Measurements from ENCODE around the gene ALK. TPM values are rescaled to one million over a fixed set of nuclear protein-coding genes. Genes with fewer than 3 reads are reported as not detected.

The ALK gene
- total and polyA plus RNA-seq, 10 of the 15 experiments (the other 5 are each of a cell fraction or from before 2014, with no cell fraction given): 0.11 TPM; not detected in 9

DNA sequence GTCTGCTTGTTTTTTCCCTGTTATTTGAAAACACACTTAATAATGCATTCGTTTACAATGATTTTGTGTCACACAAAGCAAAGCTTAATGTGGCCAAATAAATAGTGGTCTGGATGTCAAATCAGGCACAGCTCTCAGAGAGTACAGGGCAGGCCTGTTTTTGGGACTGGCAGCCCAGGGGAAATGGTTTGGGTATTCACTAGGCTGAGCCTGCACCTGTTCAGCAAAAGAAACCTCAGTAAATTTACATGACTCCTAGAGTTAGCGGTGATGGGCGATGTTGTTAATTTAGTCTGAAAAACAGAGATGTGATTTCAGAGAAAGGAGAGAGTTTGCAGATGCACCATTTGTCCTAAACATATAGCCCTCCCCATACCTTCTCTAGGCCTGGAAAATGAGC lies 197.1 kb downstream of the ALK start:
- H3K27me3 ChIP-seq (replicated peaks in 1 of 2; ENCODE audit: control insufficient read depth in 2 of 2, insufficient read depth in 2 of 2, low read length in 1 of 2): no peaks in the 10 kb centered on the region
- SMC1A ChIA-PET (ENCODE audit: uncharacterized antibody, unreplicated experiment): interaction anchor here (0.7 to 2.8 kb wide), 5 partner anchors 24 to 92 kb away, joined by 3 to 11 read pairs (median 3); no protein-coding TSS in a partner anchor
- H3K4me3 ChIP-seq: no peak overlapping the region
- H3K9ac ChIP-seq (ENCODE audit: control insufficient read depth, insufficient read depth, low read length): no peak overlapping the region
- no peak overlapping the region for H2AFZ ChIP-seq (ENCODE audit: control insufficient read depth, low read depth, low read length)
- DNase-seq (ENCODE audit: low read depth, low spot score) (no peak), FAIRE-seq (no peak), ATAC-seq (peak; percentile 41)
- H3K4me1 ChIP-seq (ENCODE audit: control insufficient read depth, insufficient read depth, low read length): no peaks in the 10 kb centered on the region; the same call in 1 of the 2 replicates
- WGBS (ENCODE audit: insufficient coverage, insufficient replicate concordance, low lambda C conversion rate, missing lambda C conversion rate): 20% methylated on average over 3 of the region's 3 CpGs
- no peaks in the 10 kb centered on the region for H3K36me3 ChIP-seq (ENCODE audit: control insufficient read depth in 2 of 2, insufficient read depth in 2 of 2, low read length in 1 of 2)
- CTCF ChIA-PET: interaction anchor here (0.9 kb wide), 1 partner anchor 20 kb away, joined by 3 read pairs; no protein-coding TSS in a partner anchor
- no TSS peak for BruUV-seq (replicated peaks)
- H3K79me2 ChIP-seq (ENCODE audit: control insufficient read depth, insufficient read depth, low read length): no peaks in the 10 kb centered on the region
- no peaks in the 10 kb centered on the region for H3K9me3 ChIP-seq (replicated peaks; ENCODE audit: control insufficient read depth, insufficient read depth, low read length)
- RAD21 ChIA-PET (ENCODE audit: unreplicated experiment): interaction anchor here (1.1 kb wide), 1 partner anchor 24 kb away, joined by 3 read pairs; no protein-coding TSS in a partner anchor
- H4K20me1 ChIP-seq (ENCODE audit: control insufficient read depth, insufficient read depth): no peaks in the 10 kb centered on the region
- no peak overlapping the region for H3K27ac ChIP-seq (ENCODE audit: control insufficient read depth, insufficient read depth)
- no peak overlapping the region for H3K4me2 ChIP-seq (ENCODE audit: control insufficient read depth, insufficient read depth)
- POLR2A ChIA-PET: no interaction called here
- in situ Hi-C loops (cut with MboI) (no loop called here), intact Hi-C loops (cut with micrococcal nuclease; ENCODE audit: unreplicated experiment) (loop anchor here (10.0 kb wide), 1 partner anchor 409 kb away; no protein-coding TSS in a partner anchor)
- TF ChIP-seq JUND (IDR thresholded peaks at IDR 0.05; ENCODE audit: low read depth, low read length): no peak
- TF ChIP-seq RELA (IDR thresholded peaks at IDR 0.05; ENCODE audit: borderline replicate concordance, partially characterized antibody): no peak
- TF ChIP-seq NR2F1 (conservative IDR thresholded peaks at IDR 0.05): no peak
- no peak for TF ChIP-seq SMAD5 (IDR thresholded peaks at IDR 0.05; ENCODE audit: low read depth)
- TF ChIP-seq SMAD1 (IDR thresholded peaks at IDR 0.05; ENCODE audit: low read depth, partially characterized antibody): no peak
- no peak for TF ChIP-seq ATF7 (IDR thresholded peaks at IDR 0.05; ENCODE audit: low read depth)
- no peak for TF ChIP-seq KDM1A (IDR thresholded peaks at IDR 0.05; ENCODE audit: borderline replicate concordance)
- TF ChIP-seq HDAC6 (IDR thresholded peaks at IDR 0.05; ENCODE audit: unreplicated experiment): no peak
- no peak for TF ChIP-seq WRNIP1 (IDR thresholded peaks at IDR 0.05; ENCODE audit: borderline replicate concordance, low read depth, low read length)
- TF ChIP-seq STAT1 (conservative IDR thresholded peaks at IDR 0.05): no peak
- TF ChIP-seq TCF7 (IDR thresholded peaks at IDR 0.05; ENCODE audit: borderline replicate concordance): no peak

Measured in GM12878 (cell line).